HEK293T (cell line): ENCODE data around the gene NCMAP.

ENCODE experiments used
- ARNT ChIP-seq: fragments of 450-650 bp; IDR thresholded peaks from 2 replicates; pipeline ENCODE4 v1.6.1; 2017; ENCODE audit warnings: mild to moderate bottlenecking
- CTBP1 ChIP-seq: fragments of 450-650 bp; IDR thresholded peaks from 2 replicates; pipeline ENCODE4 v1.6.1; 2016; ENCODE audit warnings: borderline replicate concordance
- ELF4 ChIP-seq: fragments of 450-650 bp; IDR thresholded peaks from 2 replicates; pipeline ENCODE4 v1.6.1; 2017; ENCODE audit warnings: antibody characterized with exemption
- FOXK2 ChIP-seq: fragments of 450-650 bp; IDR thresholded peaks from 2 replicates; pipeline ENCODE4 v1.6.1; 2016; ENCODE audit warnings: mild to moderate bottlenecking
- HDGF ChIP-seq: fragments of 450-650 bp; IDR thresholded peaks from 2 replicates; pipeline ENCODE4 v1.6.1; 2017; ENCODE audit warnings: antibody characterized with exemption, borderline replicate concordance
- LEF1 ChIP-seq: fragments of 450-650 bp; IDR thresholded peaks from 2 replicates; pipeline ENCODE4 v1.6.1; 2017; ENCODE audit warnings: mild to moderate bottlenecking, borderline replicate concordance
- NFRKB ChIP-seq: fragments of 450-650 bp; IDR thresholded peaks from 2 replicates; pipeline ENCODE4 v1.6.1; 2016; ENCODE audit warnings: mild to moderate bottlenecking, moderate library complexity
- PKNOX1 ChIP-seq: fragments of 450-650 bp; IDR thresholded peaks from 2 replicates; pipeline ENCODE4 v1.6.1; 2016
- SP1 ChIP-seq: fragments of 450-650 bp; IDR thresholded peaks from 2 replicates; pipeline ENCODE4 v1.6.1; 2017
- SUZ12 ChIP-seq: fragments of 450-650 bp; IDR thresholded peaks from 2 replicates; pipeline ENCODE4 v1.6.1; 2016; ENCODE audit warnings: mild to moderate bottlenecking
- TARDBP ChIP-seq: fragments of 450-650 bp; IDR thresholded peaks from 2 replicates; pipeline ENCODE4 v1.6.1; 2016
- ZNF384 ChIP-seq: fragments of 450-650 bp; IDR thresholded peaks from 2 replicates; pipeline ENCODE4 v1.6.1; 2016

GRCh38 chr1:24594328-24594598 lies 38.4 kb downstream of the NCMAP start:
- TF ChIP-seq ARNT (no peak), ZNF384 (no peak), FOXK2 (no peak), TARDBP (no peak), SP1 (no peak), HDGF (no peak), NFRKB (no peak), LEF1 (no peak), ELF4 (no peak), CTBP1 (no peak), SUZ12 (no peak), PKNOX1 (no peak)
